Neutrophil (primary cell): ENCODE results near the gene CD22.

Experiments
- H3K27ac ChIP-seq: fragments of 200-600 bp; sonication (generic); 2 replicates; pipeline ENCODE4 v1.5.1; 2016; ENCODE audit warnings: mild to moderate bottlenecking, moderate library complexity
- H3K27me3 ChIP-seq: fragments of 200-600 bp; sonication (generic); 2 replicates; pipeline ENCODE4 v1.6.0; 2016; ENCODE audit warnings: mild to moderate bottlenecking
- H3K36me3 ChIP-seq: fragments of 200-600 bp; sonication (generic); 2 replicates; pipeline ENCODE4 v1.5.1; 2017
- H3K4me1 ChIP-seq, 2 experiments: fragments of 200-600 bp in 1 of 2; sonication (generic) in 1 of 2; 1 replicate in 1 of 2; 2 replicates in 1 of 2; pipeline versions ENCODE4 v1.5.1 to v1.6.1; 2013 to 2016; ENCODE audit warnings: low read depth in 1 of 2, low read length in 1 of 2, mild to moderate bottlenecking in 1 of 2, moderate library complexity in 1 of 2; ENCODE audit not compliant: control insufficient read depth in 1 of 2, insufficient read depth in 1 of 2
- H3K4me3 ChIP-seq, 2 experiments: fragments of 200-600 bp in 1 of 2; sonication (generic) in 1 of 2; 1 replicate in 1 of 2; 2 replicates in 1 of 2; pipeline ENCODE4 v1.5.1; 2013 to 2016; ENCODE audit warnings: low read depth in 1 of 2, low read length in 1 of 2, mild to moderate bottlenecking in 1 of 2, moderate library complexity in 1 of 2
- H3K9me3 ChIP-seq: fragments of 200-600 bp; sonication (generic); 2 replicates; pipeline ENCODE4 v1.5.1; 2016
- TF ChIP-seq, protein P1 (sequence below): fragments of 200-600 bp; sonication (generic); IDR thresholded peaks from 2 replicates; pipeline ENCODE4 v1.5.1; 2016; ENCODE audit warnings: antibody characterized with exemption

The CD22 gene

GRCh38 chr19:35297515-35297848 lies 31.5 kb upstream of the CD22 start:
- no peaks in the 10 kb centered on the region for H3K9me3 ChIP-seq
- peaks cover 0 to 4% of the 10 kb centered on the region in 2 experiments for H3K4me1 ChIP-seq
- TF ChIP-seq, protein P1, sequence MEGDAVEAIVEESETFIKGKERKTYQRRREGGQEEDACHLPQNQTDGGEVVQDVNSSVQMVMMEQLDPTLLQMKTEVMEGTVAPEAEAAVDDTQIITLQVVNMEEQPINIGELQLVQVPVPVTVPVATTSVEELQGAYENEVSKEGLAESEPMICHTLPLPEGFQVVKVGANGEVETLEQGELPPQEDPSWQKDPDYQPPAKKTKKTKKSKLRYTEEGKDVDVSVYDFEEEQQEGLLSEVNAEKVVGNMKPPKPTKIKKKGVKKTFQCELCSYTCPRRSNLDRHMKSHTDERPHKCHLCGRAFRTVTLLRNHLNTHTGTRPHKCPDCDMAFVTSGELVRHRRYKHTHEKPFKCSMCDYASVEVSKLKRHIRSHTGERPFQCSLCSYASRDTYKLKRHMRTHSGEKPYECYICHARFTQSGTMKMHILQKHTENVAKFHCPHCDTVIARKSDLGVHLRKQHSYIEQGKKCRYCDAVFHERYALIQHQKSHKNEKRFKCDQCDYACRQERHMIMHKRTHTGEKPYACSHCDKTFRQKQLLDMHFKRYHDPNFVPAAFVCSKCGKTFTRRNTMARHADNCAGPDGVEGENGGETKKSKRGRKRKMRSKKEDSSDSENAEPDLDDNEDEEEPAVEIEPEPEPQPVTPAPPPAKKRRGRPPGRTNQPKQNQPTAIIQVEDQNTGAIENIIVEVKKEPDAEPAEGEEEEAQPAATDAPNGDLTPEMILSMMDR: no peak
- no peaks in the 10 kb centered on the region for H3K36me3 ChIP-seq
- peaks cover 46% of the 10 kb centered on the region for H3K27me3 ChIP-seq
- H3K27ac ChIP-seq: no peak overlapping the region
- H3K4me3 ChIP-seq: no peak overlapping the region

DNA sequence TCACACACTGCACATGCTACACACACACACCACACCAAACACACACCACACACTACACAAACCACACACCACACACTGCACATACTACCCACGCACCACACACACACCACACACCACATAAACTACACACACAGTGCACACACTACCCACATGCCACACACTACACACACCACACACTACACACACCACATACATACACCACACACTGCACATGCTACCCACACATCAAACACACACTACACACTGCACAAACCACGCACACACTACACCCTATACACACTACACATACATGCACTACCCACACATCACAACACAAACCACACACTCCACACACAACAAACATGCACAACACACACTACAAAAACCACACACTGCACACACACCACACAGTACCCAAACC lies 31.1 kb upstream of the CD22 start:
- Histone ChIP-seq H3K27ac (no peak overlapping the region), H3K9me3 (no peaks in the 10 kb centered on the region), H3K36me3 (no peaks in the 10 kb centered on the region), H3K27me3 (peaks cover 46% of the 10 kb centered on the region), H3K4me1 (peaks cover 0 to 4% of the 10 kb centered on the region in 2 experiments), H3K4me3 (no peak overlapping the region)
- TF ChIP-seq, protein P1: no peak

- peaks cover 46% of the 10 kb centered on the region for H3K27me3 ChIP-seq
- no peak overlapping the region for H3K27ac ChIP-seq
- TF ChIP-seq, protein P1: no peak
- no peaks in the 10 kb centered on the region for H3K36me3 ChIP-seq
- no peak overlapping the region for H3K4me3 ChIP-seq
- H3K9me3 ChIP-seq: no peaks in the 10 kb centered on the region
- peaks cover 0 to 4% of the 10 kb centered on the region in 2 experiments for H3K4me1 ChIP-seq
Measured at GRCh38 chr19:35298561-35298972, 30.4 kb upstream of the CD22 start.

GRCh38 chr19:35299523-35300338 lies 29.3 kb upstream of the CD22 start:
- Histone ChIP-seq H3K36me3 (no peaks in the 10 kb centered on the region), H3K27ac (no peak overlapping the region), H3K4me1 (peaks cover 0 to 4% of the 10 kb centered on the region in 2 experiments), H3K27me3 (peaks cover 40% of the 10 kb centered on the region), H3K9me3 (no peaks in the 10 kb centered on the region), H3K4me3 (no peak overlapping the region)
- TF ChIP-seq, protein P1: no peak

DNA sequence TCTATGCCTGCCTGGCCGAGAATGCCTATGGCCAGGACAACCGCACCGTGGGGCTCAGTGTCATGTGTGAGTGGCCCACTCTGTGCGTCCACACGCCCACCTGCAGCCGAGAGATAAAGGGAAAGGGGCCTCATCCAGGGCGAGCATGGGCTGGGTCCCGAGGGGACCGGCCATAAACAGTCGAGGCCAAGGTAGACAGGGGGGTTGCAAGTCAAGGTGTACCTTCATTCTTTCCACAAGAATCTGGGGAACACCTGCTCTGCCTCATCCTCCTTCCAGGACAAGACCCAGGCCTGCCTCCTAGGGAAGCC lies 28.7 kb upstream of the CD22 start:
- Histone ChIP-seq H3K9me3 (no peaks in the 10 kb centered on the region), H3K27ac (no peak overlapping the region), H3K4me3 (no peak overlapping the region), H3K4me1 (peaks cover 0 to 4% of the 10 kb centered on the region in 2 experiments), H3K27me3 (peaks cover 34% of the 10 kb centered on the region), H3K36me3 (no peaks in the 10 kb centered on the region)
- TF ChIP-seq, protein P1: no peak
